ENCODE data around the gene LRRC8A.

- TF ChIP-seq CTCF (IDR thresholded peaks at IDR 0.05) (no peak), EP300 (IDR thresholded peaks at IDR 0.05) (no peak)
Observed at GRCh38 chr9:128937310-128938165, 55.6 kb downstream of the LRRC8A start.
